Measurements from ENCODE around the gene UVRAG. TPM values are rescaled to one million over a fixed set of nuclear protein-coding genes. Genes with fewer than 3 reads are reported as not detected.

UVRAG gene
- total RNA-seq, 1 experiment from 2014 or later: 29.5 TPM

- TF ChIP-seq SIN3A (IDR thresholded peaks at IDR 0.05; ENCODE audit: borderline replicate concordance, insufficient read depth, low read depth, low read length) (no peak), REST (IDR thresholded peaks at IDR 0.05; ENCODE audit: insufficient read depth in 1 of 2, low read depth in 2 of 2, low read length in 1 of 2) (no peak), CTCF (IDR thresholded peaks at IDR 0.05) (no peak), TCF7L2 (IDR thresholded peaks at IDR 0.05; ENCODE audit: low read depth, low read length) (no peak), POLR2AphosphoS5 (IDR thresholded peaks at IDR 0.05; ENCODE audit: low read depth, low read length) (no peak)
- Histone ChIP-seq H3K9me3 (ENCODE audit: control insufficient read depth, insufficient read depth, low read depth, low read length) (no peaks in the 10 kb centered on the region), H3K4me1 (ENCODE audit: control insufficient read depth, insufficient read depth, low read length) (peaks cover 4% of the 10 kb centered on the region; the same call in 1 of the 2 replicates), H3K36me3 (ENCODE audit: control insufficient read depth, insufficient read depth, low read length) (no peaks in the 10 kb centered on the region), H3K27me3 (ENCODE audit: control insufficient read depth, insufficient read depth, low read length) (no peaks in the 10 kb centered on the region; the same call in 1 of the 2 replicates), H3K27ac (ENCODE audit: low read length) (no peak overlapping the region), H3K4me3 (ENCODE audit: low read depth in 2 of 2, low read length in 2 of 2) (no peak overlapping the region)
- no peak for DNase-seq (ENCODE audit: low read depth, low spot score)
- CTCF ChIA-PET: interaction anchor here (0.6 kb wide), 1 partner anchor 421 kb away, joined by 7 read pairs; no protein-coding TSS in a partner anchor
- ATAC-seq: peak; percentile 6; the same call in 1 of the 2 replicates
- POLR2A ChIA-PET: no interaction called here
- intact Hi-C loops (cut with micrococcal nuclease; ENCODE audit: unreplicated experiment): loop anchor here (10.0 kb wide), 1 partner anchor 355 kb away; no protein-coding TSS in a partner anchor
- BruUV-seq (replicated peaks): no TSS peak
- in situ Hi-C loops (cut with HindIII; ENCODE audit: low pct_unique_long_range_greater_than_20kb, low sequenced_read_pairs): no loop called here
Observed at GRCh38 chr11:76159983-76160661, 345.1 kb downstream of the UVRAG start.

GRCh38 chr11:76160856-76161255 lies 345.8 kb downstream of the UVRAG start:
- Histone ChIP-seq H3K36me3 (ENCODE audit: control insufficient read depth, insufficient read depth, low read length) (no peaks in the 10 kb centered on the region), H3K4me1 (ENCODE audit: control insufficient read depth, insufficient read depth, low read length) (peaks cover 4% of the 10 kb centered on the region; the same call in 1 of the 2 replicates), H3K4me3 (ENCODE audit: low read depth in 2 of 2, low read length in 2 of 2) (no peak overlapping the region), H3K9me3 (ENCODE audit: control insufficient read depth, insufficient read depth, low read depth, low read length) (no peaks in the 10 kb centered on the region), H3K27me3 (ENCODE audit: control insufficient read depth, insufficient read depth, low read length) (no peaks in the 10 kb centered on the region; the same call in 1 of the 2 replicates), H3K27ac (ENCODE audit: low read length) (no peak overlapping the region)
- ChIA-PET CTCF (interaction anchor here (0.6 kb wide), 1 partner anchor 420 kb away, joined by 7 read pairs; no protein-coding TSS in a partner anchor), POLR2A (no interaction called here)
- no peak for TF ChIP-seq REST (IDR thresholded peaks at IDR 0.05; ENCODE audit: insufficient read depth in 1 of 2, low read depth in 2 of 2, low read length in 1 of 2)
- TF ChIP-seq TCF7L2 (IDR thresholded peaks at IDR 0.05; ENCODE audit: low read depth, low read length): no peak
- no peak for TF ChIP-seq SIN3A (IDR thresholded peaks at IDR 0.05; ENCODE audit: borderline replicate concordance, insufficient read depth, low read depth, low read length)
- no peak for TF ChIP-seq POLR2AphosphoS5 (IDR thresholded peaks at IDR 0.05; ENCODE audit: low read depth, low read length)
- no peak for TF ChIP-seq CTCF (IDR thresholded peaks at IDR 0.05)
- DNase-seq (ENCODE audit: low read depth, low spot score) (no peak), ATAC-seq (no peak)
- no TSS peak for BruUV-seq (replicated peaks)
- in situ Hi-C loops (cut with HindIII; ENCODE audit: low pct_unique_long_range_greater_than_20kb, low sequenced_read_pairs): no loop called here
- intact Hi-C loops (cut with micrococcal nuclease; ENCODE audit: unreplicated experiment): no loop called here

All from Panc1 (cell line).